NCI-H2196 (cell line): Measurements from ENCODE around the gene NFASC.

Experiments
- DNase-seq: peaks from one replicate; lab custom pipeline; 2025; ENCODE audit not compliant: unreplicated experiment; lab: John Stamatoyannopoulos, UW

Gene NFASC

DNA sequence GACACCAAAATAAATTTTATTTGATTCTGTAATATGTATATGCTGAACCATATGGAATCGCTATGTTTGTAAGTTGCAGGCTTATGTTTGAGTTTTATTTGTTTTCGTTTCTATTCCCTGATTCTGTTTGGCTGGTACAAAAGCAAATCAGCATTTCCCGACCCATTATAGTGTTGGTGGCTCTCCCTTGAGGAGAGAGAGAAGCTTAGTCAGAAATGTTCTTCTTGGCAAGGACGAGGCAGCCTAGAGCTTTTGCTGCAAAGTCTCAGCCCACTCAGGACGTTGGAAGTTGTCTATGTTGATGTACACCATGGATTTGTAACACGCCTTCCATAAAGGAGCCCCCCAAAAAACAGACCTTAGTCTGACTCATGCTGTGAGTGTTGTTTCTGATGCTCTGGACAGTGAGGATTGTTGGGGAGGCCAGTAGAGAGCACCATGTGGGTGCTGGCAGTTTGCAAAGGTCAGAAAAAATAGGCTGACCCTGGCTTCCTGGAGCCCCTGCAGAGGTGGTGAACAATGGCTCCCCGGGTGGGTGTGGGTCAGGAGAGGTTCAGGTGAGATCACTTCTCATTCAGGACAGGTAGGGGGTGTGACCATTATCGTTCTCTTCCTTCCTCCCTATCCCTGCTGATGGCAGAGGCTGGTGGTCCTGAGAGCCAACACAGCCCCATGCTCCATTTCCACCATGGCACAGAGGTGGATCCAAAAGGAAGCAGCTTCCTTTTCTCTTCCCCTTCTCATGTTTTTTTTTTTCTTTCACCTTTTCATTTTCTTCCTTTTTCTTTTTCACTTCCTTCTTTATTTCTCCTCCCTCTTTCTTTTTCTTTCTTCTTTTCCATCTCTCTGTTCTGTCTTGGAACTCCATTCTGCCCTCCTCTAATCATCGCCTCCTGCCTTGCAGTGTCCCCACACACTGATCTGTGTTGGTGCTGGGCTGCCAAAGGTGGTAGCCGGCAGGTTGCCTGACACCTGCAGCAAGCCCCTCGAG lies 88.0 kb downstream of the NFASC start:
- DNase-seq, result no peak

- no peak for DNase-seq
These were observed 88.7 kb downstream of the NFASC start for GRCh38 chr1:204959374-204959773.

GRCh38 chr1:204959836-204960235 lies 89.2 kb downstream of the NFASC start:
- no peak for DNase-seq

- DNase-seq, result no peak
These were observed 89.9 kb downstream of the NFASC start for GRCh38 chr1:204960306-204961125.

DNA sequence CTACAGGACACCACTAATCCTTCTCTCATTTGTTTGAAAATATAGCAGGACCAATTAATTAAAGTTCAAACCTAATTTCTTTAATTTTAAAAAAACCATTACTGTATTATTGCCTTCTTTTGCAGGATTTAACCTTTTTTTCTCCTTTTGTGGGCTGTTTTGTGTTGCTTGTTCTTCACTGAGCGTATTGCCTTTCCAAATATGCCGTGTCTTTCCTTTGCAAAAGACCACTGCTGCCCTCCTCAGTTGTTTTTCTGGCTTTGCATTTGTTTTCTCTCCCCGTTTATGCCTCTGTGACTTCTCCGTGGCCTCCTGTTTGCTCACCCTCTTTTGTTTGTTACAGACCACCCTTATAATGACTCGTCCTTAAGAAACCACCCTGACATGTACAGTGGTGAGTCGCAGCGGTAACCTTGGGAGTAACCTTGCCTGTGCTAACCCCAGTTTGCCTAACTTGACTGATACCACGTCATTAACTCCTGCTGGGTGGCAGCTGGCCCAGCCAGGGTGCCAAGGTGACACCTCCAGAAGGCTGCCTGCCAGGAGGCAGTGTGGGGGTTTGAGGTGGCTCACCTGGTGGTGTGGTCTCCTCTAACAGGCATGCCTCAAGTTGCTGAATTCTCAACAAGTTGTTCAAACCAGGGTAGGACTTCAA lies 91.2 kb downstream of the NFASC start:
- DNase-seq, result no peak

GRCh38 chr1:204962742-204963632 lies 92.3 kb downstream of the NFASC start:
- no peak for DNase-seq

GRCh38 chr1:204967451-204967850 lies 96.8 kb downstream of the NFASC start:
- no peak for DNase-seq

DNA sequence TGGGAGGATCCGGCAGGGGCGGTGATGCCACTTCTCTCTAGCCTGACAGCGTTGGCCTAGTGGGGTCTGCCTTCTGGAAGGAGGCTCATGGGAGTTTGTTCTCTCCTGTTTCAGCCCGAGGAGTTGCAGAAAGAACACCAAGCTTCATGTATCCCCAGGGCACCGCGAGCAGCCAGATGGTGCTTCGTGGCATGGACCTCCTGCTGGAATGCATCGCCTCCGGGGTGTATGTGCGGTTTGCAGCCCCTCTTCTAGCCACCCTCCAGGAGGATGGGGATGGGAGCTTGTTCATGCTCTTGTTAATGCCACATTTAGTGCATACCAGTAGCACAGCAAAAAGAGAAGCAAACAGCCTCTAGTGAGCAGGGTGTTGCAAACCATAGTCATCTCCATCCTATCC lies 97.5 kb downstream of the NFASC start:
- DNase-seq, result no peak

DNA sequence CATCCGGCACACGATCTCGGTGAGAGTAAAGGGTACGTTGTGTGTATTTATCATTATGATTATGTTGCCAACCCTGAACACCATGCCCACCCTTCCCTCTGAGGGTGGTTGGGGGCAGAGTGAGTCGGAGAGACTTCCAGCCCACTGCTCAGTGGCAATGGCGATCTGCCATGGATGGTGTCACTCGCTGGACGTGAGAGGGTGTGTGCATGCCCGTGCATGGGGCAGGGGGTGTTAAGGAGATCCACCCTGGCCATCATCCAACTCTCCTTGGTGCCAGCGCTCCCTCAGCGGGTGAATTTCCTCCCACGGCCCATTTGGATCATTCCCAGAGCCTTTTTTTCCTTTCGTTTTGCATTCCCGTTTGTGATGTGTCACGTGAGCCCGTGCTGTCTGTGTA lies 98.3 kb downstream of the NFASC start:
- DNase-seq, result no peak

GRCh38 chr1:204970937-204971336 lies 100.3 kb downstream of the NFASC start:
- DNase-seq, result no peak

- DNase-seq, result no peak
These were observed 101.1 kb downstream of the NFASC start for GRCh38 chr1:204971517-204972336.

- DNase-seq, result no peak
These were observed 101.8 kb downstream of the NFASC start for GRCh38 chr1:204972426-204972825.

DNA sequence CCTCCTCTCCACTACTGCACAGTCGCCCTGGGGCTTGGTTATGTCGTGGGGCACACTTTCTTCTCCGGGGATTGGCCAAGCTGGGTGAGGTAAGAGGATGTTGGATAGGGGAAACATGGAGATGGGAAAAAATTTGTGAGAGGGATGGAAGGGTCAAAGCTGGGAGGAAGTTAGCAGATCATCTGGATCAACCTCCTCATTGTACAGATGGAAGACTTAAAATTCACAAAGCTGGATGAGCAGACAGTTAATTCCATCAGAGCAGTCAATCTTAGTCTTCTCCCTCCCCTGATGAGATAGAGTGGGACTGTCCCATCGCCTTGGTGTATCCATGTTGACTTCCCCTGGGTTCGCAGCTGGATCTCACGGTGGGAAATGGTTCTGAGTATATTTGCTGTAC lies 102.8 kb downstream of the NFASC start:
- DNase-seq, result no peak

DNA sequence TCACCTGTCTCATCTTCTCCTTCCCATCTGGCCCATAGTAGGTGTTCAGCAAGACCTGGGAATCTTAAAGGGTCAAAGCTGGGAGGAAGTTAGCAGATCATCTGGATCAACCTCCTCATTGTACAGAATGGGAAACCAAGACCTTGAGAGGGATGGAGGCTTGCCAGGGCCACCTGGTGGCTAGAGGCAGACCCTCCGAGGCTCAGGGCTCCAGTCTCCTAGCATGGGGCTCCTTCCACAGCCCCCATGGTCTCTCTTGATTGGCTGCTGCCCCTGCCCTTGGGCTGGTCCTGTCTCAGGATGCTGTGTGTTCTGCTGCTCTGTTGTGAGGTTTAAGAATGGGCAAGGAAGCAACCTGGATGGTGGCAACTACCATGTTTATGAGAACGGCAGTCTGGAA lies 103.7 kb downstream of the NFASC start:
- no peak for DNase-seq

DNA sequence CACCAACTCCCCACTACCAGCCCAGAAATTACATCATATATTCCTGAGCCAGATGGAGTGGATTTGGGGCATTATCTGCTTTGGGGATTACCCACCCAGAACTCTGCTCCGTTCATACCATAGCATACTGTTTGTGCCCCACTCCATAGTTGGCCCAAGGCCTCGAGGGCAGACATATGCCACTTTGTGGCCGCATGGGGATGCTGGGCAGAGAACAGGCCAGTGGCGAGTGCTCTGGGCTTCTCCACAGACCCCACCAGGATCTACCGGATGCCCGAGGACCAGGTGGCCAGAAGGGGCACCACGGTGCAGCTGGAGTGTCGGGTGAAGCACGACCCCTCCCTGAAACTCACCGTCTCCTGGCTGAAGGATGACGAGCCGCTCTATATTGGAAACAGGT lies 104.4 kb downstream of the NFASC start:
- no peak for DNase-seq

DNA sequence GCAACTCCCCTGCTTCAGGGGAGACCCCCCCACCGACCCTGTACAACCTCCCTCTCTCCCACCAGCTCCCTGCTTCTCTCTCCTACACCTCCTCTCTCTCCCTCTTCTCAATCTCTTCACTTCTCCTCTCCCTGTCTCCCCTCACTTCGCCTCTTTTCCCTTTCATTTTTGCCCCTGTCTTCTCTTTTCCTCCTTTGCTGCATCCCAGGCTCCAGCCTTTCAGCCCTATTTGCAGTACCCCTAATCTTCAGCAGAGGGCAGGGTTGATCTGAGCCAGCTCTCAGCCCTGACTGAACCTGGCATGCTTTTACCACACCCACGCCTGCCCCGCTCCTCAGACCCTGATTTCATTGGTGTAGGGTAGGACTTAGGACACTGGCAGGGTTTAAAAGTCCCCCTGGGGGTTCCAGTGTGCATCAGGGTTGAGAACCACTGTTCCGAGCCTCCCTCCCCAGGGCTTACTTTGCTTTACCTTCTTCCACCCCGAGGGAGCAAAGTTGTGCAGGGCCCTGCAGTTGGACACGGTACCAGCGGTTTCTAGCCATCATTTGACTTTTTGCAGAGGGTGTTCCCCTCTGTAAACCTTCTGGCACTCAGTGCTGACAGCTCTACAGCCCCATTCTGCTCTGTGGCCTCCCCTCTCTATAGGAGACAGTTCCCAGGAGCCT lies 105.0 kb downstream of the NFASC start:
- DNase-seq, result peak; percentile 51

GRCh38 chr1:204976646-204977045 lies 106.0 kb downstream of the NFASC start:
- no peak for DNase-seq

DNA sequence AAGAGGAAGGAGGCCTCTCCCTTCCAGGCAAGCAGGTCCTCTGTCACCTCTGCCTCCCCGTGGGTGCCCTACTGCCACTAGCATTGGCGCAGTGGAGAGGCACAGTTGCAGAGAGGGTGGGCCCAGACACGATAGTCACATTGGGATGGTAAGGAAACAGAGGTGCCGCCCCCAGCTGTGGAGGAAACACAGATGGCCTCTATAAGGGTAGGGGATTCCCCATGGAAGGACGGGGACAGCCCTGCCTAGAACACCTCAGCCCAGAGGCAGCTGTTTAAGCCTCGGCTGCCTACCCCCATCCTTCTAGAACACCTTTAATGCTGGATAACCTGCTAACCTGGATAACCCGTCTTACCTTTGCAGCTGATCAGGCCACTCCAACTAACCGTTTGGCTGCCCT lies 106.7 kb downstream of the NFASC start:
- DNase-seq, result no peak

- DNase-seq, result no peak
These were observed 108.1 kb downstream of the NFASC start for GRCh38 chr1:204978782-204979181.
